Ecto neural progenitor cell (in vitro differentiated cells): ENCODE data around the gene EMC8.

Source experiments
- DNase-seq: peaks from one replicate; pipeline ENCODE4 v3.0.0-alpha.2; 2018; ENCODE audit warnings: low spot score

The EMC8 gene

DNA sequence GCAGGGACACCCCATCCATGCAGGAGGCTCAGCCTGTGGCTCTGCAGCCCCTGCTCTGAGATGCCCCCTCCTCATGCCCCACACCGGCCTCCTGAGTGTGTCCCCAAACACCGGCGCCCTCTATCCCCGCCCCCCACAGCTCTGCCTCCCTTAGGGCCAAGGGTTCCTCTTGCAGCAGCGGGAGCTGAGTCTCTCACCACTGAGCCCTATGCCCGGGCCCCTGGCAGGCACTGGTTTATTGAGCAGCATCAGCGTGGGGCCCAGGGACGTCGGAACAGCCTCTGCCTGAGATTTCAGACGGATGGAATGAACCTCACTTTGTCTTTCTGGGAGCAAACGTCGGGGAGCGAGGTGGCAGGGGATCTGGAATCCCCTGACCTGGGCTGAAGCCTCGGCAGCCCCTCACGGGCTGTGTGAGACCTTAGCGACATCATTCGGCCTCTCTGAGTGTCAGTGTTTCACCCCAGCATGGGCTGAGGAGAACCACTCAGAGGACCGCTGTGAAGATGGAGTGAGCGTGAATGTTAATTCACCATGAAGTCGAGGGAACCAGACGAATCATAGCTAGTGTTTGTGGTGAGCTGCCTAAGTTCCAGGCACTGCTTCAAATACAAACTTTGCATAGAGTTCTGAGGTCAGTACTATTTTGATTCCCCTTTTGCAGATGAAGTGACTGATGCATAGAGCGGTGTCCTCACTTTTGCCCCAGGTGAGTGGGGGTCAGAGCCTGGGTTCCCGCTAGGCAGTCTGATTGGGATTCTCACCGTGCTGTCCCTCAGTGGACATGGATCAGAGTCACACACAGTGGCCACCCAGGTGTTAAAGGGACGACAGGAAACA lies 43.2 kb downstream of the EMC8 start:
- DNase-seq = no peak

DNA sequence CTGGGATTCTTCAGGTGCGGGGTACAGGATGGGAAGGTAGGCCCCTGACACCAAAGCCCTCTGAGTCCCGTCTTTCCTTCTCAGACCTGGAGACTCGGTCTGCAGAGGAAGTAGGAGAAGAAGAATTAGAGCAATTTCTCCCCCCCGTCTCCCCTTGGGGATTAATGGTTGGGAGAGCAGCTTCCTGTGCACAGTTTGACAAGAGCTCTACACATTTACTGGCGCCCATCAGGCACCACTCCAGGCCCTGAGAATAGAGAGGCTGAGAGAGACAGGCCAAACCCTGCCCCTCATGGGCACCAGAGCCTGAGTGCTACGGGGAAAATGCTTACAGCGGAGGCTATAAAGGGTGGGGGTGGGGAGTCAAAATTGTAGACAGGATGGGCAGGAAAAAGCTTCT lies 44.9 kb downstream of the EMC8 start:
- DNase-seq = no peak

DNA sequence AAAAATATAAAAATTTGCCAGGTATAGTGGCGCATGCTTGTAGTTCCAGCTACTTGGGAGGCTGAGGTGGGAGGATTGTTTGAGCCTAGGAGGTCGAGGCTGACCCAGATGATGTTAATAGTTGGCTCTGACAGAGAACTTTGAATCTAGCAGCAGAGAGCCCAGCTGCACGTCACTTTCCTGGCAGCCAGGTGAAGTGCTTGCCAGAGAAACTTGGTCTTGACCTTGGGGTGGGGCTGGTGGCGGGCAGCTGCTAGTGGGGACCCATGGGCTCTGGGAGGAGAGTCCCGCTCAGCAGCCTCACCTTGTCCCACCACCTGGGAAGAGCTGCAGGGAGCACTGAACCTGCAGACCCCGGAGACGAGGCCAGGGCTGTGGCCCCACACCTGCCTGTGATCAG lies 45.4 kb downstream of the EMC8 start:
- no peak for DNase-seq

DNA sequence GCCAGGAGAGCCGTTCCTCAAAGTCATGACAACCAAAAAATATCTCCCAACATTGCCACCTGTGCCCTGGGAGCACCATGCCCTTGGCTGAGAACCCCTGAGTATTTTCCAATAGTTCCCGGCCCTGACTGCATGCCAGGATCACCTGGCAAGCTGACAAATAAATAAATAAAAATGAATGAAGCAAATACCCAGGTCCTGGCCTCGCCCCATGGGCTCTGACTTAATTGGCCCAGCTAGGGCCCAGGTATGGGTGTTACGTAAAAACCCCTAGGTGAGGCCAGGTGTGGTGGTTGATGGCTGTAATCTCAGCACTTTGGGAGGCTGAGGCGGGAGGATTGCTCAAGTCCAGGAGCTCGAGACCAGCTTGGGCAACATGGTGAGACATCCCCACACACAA lies 45.8 kb downstream of the EMC8 start:
- DNase-seq = no peak

DNA sequence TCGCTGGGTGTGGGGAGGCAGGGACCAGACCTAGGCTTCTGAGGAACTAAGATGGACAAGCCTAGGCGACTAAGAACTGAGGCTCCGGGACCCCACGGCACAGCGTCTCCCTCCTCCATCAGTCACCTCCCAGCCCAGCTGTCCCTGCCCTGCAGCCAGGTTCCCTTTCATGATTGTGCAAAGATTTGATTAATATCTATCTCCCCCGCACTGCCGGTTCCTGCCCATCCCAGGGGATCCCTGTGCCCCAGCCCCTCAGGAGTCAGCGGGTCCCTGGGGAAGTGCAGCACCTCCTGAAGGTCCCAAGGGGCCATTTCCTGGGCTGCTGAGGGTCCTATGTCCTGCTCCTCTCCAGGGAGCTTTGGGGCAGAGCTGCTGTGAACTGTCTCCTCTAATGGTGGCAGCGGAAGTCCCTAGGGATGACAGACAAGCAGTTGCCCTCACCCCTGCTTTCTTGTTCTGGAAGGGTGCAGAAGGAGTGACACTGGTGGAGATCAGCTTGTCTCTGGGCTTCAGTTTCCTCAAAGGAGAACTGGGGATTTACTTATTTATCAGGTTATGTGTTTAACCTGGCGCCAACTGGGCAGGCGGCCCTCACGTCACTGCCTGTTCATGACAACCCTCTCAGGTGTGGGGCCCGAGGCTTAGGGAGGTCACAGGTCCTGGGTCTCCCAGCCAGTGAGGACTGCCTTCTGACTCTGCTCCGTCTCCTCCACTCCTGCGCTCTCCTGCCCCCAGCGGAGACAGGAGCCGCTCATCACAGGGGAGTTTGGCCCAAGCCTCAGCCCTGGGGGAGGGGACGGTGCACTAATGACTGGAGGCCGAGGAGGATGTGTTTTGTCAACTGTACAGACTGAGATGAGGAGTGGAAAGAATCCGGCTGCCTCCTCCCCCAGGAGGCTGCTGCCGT lies 46.6 kb downstream of the EMC8 start:
- DNase-seq = peak; percentile 81

DNA sequence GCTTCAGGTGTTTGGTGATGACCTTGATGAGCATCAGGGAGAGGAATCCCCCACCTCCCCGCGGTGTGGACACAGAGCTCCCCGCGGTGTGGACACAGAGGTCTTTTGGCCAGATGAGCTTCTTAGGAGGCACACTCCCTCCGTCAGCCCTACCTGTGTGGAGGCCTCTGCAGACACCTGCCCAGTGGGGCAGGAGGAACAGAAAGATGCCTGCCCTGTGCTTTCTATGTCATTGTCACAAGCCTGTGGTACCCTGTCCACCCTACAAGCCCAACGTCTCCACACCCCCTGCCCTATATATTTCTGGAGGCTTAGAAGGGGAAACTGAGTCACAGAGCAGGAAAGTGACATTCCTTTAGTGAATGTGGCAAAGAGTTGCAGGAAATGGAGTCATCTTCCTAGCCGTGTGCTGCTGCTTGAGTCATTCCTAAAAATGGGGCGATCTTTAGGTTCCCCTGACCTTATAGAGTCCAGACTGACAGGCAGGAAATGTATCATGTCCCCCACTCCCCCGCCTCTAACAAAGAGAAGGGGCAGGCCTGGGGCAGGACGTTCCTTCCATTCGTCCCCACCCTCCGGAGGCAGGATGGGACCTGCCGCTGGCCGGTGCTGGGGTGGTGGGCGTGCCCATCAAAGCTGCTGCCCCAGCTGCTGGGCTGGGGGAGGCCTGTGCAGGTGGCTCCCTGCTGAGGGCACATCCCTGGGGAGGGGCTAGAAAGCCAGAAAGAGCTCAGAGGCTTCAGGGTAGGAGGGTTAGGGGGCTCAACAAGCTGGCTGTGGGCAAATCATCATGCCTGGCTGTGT lies 47.4 kb downstream of the EMC8 start:
- no peak for DNase-seq

DNA sequence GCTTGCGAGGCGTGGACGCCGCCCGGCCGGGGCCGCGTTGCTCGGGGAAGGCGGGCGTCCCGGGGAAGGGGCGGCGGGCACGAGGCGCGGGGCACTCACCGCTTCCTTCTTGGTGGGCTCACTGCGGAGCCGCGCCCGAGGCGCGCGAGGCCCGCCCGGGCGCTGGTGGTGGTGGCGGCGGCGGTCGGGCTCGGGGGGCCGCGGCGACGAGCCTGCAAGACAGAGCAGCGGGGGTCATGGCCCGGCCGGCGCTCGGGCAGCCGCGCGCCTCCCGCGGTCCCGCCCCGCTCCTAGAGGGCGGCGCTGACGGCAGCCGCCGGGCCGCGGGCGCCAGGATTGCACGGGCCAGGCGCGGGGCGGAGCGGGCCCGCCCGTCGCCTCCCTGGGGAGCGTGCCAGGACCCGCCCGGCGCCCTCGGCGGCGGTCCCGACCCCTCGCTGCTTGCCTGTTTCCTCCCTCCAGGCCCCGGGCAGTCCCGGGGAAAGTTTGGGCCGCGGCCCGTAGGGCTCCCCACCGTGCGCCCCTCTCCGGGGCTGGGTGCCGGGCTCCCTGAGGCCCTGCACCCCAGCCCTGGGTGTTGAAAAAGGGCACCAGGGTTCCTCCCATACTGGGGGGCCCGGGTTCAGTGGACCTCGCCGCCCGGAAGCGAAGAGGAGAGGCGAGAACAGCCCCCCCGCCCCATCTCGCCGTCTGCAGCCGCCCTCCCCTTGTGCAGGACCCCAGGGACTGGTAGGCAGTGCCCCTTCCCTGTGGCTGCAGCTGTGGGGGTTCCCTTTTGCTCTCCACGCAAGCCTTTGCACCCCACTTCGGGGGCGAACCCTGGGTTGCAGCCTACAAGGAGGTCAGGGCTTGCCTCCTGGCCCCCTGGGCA lies 48.3 kb downstream of the EMC8 start, which contains the start of gene C16orf74:
Gene C16orf74 (minus strand): TSS at position 270 of the 871 bp plus-strand sequence. CDS start 15,879 bp downstream, outside the sequence.
- DNase-seq = peak; percentile 73

DNA sequence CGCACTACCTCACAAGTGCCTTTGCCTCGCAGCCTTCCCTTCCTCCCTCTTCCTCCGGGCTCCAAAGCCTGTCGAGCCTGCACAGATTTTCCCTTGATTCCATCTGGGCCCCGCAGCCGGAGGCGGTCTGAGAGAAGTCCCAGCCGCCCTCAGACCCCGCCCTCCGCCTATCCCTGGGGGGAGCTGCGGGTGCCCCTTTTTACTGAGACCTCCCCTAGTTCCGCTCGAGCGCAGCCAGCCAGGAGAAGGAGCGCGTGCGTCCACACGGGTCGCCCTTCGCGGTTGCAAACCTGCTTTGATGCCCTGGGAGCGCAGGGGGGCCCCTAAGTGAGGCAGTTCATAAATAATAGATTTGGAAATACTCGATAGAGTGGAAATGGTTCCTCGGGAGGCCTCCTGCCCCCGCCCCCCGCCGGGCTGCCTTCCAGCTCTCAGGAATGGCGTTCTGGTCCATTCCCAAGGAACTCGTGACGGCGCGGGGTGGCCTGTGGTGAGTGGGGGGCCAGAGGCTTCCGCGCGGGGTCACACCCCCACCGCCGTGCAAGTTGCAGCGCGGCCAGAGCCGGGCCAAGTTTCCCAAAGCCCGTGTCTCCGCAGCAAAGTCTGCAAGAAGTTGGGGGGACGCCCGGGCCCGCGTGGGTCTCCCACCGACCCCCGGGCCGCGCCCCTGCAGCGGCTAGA lies 49.1 kb downstream of the EMC8 start:
- DNase-seq = peak; percentile 67

DNA sequence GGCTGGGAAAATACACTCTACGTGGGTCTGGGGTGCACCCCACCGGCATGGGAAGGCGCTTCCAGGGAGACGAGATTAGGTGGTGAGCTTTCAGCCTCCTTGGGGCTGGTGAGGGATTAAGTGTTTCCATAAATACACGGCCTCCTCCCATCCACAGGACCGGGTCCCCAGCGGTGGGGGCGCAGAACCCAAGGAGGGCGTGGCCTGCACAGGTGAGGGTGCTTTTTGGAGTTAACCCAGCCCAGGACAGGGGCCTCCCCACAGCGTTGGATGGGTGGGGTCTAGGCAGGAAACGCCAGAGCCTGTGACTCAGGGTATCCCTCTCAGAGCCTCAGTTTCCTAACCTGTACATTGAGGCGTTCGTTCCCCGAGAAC lies 49.6 kb downstream of the EMC8 start:
- DNase-seq = no peak

DNA sequence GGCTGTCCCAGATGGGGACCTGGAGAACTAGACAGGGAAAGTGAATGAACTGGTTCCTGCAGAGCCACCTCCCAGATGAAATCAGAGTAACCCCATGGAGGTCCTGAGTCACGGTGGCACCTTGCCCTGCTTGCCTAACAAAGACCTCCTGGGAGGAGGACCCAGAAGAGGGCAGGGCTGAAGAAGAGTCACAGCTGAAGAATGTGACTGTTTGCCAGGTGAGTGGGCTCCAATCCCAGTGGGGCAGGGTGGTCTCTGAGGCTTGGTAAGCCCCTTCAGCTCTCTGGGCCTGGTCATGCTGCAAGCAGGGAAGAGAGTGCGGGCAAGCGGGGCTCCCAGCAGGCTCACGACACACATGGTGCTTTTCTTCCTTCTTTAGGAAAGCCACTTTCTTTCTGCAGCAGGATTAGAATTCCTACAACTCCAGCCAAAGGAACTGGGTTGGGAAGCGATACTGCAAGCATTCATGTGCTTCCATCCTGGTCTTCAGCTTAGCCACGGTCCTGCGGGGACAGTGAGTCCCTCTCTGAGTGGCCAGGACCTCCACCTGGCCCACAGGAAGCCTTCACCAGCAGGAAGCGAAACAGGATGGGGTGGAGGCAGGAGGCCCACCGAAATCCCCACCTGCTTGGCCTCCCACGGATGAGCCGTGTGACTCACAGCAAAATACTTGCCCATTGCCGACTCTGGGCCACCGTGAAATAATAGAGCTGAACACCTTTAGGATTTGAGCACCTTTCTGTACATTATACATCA lies 52.7 kb downstream of the EMC8 start:
- no peak for DNase-seq

DNA sequence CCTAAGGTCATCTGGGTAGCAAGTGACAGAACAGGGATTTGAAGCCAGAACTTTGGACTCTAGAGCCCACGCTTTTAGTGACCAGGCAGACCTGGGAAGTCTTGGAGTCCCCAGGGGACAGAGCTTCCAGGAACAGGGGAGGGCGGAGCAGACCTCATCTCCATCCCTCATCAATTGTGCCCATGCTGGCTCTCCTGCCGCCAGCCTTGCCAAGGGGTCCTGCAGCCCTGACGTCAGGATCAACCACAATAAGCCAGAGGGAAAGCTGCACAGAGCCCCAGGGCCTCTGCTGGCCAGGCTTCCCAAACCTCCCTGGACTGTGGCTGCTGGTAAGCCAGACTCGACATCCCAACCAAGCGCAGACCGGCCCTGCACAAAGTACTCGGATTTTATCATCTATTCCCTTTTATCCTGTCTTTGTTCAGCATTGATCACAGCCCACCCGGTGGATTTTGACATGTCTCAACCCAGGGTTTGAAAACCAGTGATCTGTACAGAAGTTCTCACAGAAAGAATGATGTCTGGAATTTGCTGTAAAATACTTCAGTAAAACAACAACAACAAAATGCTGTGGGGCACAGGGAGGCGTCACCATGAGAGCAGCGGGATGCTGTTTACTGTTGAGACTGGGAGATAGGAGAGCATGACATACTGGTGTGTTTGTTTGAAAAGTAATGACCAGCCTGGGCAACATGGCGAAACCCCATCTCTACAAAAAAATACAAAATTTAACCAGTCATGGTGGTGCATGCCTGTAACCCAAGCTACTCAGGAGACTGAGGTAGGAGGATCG lies 60.2 kb downstream of the EMC8 start:
- DNase-seq = no peak

DNA sequence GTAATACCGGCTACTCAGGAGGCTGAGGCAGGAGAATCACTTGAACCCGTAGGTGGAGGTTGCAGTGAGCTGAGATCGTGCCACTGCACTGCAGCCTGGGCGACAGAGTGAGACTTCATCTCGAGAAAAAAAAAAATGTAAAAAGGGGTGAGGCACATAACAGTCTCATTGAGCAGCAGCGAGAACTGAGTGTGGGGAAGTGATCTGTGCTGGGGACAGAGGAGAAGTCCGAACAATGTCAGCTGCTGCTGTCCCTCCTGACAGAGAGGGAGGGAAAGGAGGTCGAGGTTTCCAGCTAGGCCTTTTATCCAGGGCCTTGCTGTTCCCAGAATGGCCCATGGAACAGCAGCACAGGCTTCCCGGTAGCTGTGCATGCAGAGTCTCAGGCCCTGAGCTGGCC lies 62.4 kb downstream of the EMC8 start:
- DNase-seq = no peak

DNA sequence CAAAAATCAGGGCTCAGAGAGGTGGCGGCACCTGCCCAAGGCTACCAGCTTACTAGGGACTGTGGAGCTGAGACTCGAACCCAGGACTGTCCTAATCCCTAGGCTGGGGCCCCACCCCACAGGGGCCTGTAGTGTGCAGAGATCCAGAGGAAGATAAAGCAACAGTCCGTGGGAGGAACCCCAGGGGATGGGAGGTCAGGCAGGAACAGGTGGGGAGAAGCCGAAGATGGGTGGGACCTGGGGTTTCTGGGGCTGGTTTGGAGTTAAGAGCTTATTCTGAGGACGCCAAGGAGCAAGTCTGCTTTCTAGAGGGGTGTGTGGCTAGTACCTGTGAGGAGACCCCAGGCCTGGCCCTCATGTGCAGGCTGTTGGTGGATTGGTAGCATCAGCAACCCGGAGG lies 63.4 kb downstream of the EMC8 start:
- no peak for DNase-seq

DNA sequence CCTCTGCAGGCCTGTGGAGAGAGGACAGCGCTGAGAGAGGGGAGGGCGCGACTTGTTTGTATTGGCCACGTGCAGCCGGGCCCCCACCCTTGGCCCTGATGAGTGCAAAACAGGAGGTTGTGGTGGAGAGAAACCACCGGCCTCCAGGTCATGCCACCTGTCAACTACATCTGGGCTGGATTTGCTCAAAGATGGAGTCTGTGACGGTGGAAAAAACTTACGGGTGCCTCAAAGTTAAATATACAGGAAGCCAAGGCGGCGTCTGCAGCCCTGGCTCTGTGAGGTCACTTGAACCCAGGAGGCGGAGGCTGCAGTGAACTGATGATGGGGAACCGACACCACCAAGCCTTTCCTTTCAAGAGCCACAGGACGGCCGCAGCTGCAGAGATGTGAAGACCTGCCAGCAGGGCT lies 64.1 kb downstream of the EMC8 start:
- DNase-seq = no peak

DNA sequence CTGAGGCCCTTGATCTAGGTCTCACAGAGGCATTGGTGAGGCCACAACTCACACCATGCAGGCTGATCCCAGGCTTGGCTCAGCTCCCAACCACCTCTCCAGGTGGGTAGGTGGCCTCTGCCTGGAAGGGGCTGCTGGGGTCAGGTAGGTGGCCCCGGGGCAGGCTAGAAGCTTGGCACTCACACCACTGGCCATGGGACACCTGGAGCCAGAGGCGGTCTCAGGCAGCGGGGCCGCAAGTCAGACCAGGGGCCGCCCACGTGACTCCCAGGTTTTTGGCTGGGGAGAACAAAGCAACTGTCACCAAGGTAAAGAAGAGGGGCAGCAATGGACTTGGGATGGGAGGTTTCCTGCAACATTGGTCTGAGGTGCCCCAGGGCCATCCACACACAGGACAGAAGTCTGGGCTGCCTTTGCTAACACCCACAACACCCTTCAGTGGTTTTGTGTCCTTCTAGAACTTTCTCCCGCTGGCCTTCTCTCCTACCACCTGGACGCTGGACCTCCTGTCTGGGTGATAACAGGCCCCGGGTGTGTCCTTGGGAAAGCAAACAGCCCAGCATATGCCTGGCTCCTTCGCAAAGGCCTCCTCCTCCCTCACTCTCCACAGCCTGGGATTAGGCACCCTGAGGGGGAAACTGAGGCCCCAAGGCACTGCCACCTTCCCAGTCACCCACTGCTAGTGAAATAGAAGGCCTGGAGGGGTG lies 64.9 kb downstream of the EMC8 start:
- no peak for DNase-seq

DNA sequence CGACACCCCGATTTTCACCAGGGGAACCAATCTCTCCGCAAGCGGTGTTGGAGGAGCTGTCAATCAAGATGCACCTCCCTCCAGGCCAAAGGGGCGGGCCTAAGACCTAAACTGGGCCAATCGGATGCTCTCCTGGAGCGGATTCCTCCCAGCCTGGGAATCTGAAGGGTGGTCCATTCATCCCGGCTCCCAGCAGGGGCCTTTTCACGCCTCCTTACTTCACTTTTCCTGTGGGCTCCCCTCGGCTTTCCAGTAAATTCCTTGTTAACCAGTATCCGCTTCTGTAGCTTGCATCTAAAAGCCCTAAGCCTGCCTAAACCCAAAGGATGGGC lies 65.5 kb downstream of the EMC8 start:
- DNase-seq = peak; percentile 85

DNA sequence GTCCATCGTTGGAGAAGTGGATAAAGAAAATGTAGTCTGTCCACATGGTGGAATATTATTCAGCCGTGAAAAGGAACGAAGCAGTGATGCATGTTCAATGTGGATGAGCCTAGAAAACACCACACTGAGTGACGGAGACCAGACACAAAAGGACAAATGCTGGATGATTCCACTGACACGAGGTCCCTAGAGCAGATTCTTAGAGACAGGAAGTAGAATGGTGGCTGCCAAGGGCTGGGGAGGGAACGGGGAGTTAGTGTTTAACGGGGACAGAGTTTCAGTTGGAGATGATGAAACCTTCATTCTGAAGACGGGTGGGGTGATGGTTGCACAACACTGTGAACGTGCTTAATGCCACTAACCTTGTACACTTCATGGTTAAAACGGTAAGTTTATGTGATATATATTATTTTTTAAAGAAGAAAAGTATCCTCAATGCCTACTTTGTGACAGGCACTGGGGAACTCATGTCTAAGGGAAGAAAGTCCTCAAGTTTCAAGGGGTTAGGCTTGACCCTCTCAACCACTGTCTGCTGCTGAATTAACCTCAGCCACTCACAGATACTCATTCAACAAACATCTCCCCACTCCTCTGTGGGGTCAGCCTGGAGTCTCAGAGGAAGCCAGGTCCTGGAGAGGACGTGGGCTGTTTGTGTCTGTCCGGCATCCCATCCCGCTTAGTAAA lies 66.0 kb downstream of the EMC8 start:
- DNase-seq = no peak

DNA sequence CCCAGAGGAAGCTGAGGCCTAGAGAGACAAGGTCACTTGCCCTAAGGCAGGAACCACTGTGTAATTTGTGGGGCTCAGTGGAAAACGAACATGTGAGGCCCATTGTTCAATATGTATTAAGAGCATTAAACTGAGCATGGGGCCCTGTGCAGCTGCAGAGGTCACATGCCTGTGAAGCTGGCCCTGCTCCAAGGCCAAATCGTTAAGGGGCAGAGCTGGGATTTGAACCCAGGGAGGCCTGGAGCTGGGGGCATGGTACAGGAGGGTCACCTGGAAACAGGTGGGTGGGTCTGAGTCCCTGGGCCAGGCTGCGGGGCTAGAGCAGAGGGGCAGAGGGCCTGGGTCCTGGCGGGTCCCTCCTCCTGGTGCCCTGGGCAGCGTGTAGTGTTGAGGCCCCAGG lies 68.2 kb downstream of the EMC8 start:
- DNase-seq = no peak
